Fibroblast of the aortic adventitia (primary cell): ENCODE data around the gene PIRT. TPM values are rescaled to one million over a fixed set of nuclear protein-coding genes. Genes with fewer than 3 reads are reported as not detected.

Experiments
- DNase-seq: peaks from one replicate; pipeline ENCODE4 v3.0.0-alpha.2; 2010; ENCODE audit warnings: low read depth
- H3K4me3 ChIP-seq: 2 replicates; pipeline ENCODE4 v1.5.1; 2011; ENCODE audit warnings: low read depth, mild to moderate bottlenecking, control low read depth, low read length, moderate library complexity
- total RNA-seq: library from RNA; depleted of rRNA; stranded (reverse); fragments of >200 nt; gene quantifications from 2 replicates; pipeline ENCODE4 v1.2.3, GENCODE V29; 2012; ENCODE audit warnings: low replicate concordance
- TF ChIP-seq, protein P1 (sequence below): IDR thresholded peaks from 2 replicates; pipeline ENCODE4 v1.5.1; 2011; ENCODE audit warnings: mild to moderate bottlenecking, low read length, control low read depth, inconsistent platforms; ENCODE audit not compliant: insufficient read depth

The PIRT gene
- not detected in 2 replicates for total RNA-seq

- DNase-seq: no peak
- TF ChIP-seq, protein P1, sequence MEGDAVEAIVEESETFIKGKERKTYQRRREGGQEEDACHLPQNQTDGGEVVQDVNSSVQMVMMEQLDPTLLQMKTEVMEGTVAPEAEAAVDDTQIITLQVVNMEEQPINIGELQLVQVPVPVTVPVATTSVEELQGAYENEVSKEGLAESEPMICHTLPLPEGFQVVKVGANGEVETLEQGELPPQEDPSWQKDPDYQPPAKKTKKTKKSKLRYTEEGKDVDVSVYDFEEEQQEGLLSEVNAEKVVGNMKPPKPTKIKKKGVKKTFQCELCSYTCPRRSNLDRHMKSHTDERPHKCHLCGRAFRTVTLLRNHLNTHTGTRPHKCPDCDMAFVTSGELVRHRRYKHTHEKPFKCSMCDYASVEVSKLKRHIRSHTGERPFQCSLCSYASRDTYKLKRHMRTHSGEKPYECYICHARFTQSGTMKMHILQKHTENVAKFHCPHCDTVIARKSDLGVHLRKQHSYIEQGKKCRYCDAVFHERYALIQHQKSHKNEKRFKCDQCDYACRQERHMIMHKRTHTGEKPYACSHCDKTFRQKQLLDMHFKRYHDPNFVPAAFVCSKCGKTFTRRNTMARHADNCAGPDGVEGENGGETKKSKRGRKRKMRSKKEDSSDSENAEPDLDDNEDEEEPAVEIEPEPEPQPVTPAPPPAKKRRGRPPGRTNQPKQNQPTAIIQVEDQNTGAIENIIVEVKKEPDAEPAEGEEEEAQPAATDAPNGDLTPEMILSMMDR: no peak
- no peak within 1 kb of the TSS for H3K4me3 ChIP-seq
Observed at GRCh38 chr17:10837921-10838320, at the start of gene PIRT. Gene PIRT (minus strand): TSS chr17:10838087. CDS start chr17:10825645, 12,442 bp downstream.

GRCh38 chr17:10881959-10882358 lies 44.1 kb upstream of the PIRT start:
- TF ChIP-seq, protein P1: no peak
- H3K4me3 ChIP-seq: no peak overlapping the region
- no peak for DNase-seq

DNA sequence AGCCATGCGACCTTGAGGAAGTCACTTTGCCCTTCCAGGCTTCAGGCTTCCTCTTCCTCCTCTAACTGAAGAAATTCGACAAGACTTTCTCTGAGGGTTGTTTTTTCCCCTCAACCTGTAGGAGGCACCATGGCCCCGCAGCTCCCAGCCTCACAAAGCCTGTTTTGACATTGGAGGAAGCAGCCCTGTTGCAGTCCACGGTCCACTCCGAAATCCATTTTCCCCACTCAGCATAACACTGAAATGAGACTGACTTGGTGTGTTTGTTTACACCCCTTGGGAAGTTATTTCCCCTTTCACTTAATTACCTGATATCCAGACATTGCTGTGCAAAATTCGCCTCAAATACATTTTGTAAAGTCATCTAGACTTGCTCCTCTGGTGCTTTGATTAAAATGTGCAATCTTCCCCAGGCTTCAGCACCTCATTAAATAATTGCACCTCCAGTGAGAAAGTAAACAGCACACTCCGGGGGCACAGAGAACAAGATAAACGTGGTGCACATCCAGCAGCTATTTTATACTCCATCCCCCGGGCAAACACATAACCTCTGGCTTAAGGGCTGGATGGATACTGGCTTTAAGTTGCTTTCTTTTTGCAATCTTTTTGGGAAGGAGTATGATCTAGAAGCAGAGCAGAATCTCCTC lies 41.4 kb upstream of the PIRT start:
- DNase-seq: no peak
- TF ChIP-seq, protein P1: no peak
- H3K4me3 ChIP-seq: no peak overlapping the region

- peak; percentile 27 for DNase-seq
- TF ChIP-seq, protein P1: peak; percentile 58
Observed at GRCh38 chr17:10875984-10876555, 38.2 kb upstream of the PIRT start.

DNA sequence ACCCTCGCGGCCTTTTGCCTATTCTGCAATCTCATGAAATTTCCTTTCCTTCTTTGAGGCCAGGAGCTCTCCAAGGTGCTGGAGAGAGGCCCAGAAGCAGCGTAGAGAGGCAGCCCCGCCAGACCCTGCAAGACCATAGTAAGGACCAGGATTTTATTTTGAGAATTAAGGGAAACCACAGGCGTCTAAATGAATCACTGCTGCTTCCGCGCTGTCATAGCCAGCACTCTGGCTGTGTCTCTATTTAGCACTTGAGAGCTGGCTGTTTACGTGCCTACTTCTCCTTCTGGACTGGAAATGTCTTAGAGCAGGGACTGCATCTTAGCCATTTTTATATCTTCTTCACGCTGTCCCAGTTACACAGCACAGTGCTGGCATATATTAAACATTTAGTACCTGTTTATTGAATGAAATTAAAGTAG lies 37.6 kb upstream of the PIRT start:
- TF ChIP-seq, protein P1: no peak
- no peak overlapping the region for H3K4me3 ChIP-seq
- DNase-seq: no peak

More at GRCh38 chr17:10875984-10876555, 38.2 kb upstream of the PIRT start:
- no peak overlapping the region for H3K4me3 ChIP-seq

DNA sequence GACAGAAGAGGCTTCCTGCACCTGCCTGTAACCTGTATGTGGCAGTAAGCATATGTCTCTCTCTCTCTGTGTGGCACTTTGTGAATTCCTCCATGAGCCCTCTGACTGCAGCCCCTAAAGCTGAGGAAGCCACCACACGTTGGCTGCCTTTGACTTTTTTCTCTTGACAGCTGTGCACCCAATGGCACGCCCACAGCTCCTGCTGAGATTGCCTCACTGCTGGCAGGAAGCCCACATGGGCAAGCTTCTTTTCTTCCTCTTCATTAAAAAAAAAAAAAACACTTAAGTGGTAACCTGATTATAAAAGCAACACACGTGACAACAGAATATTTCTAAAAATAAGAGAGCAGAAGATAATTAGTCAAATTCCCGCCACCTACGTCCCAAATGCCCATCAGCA lies 34.0 kb upstream of the PIRT start:
- no peak overlapping the region for H3K4me3 ChIP-seq
- TF ChIP-seq, protein P1: no peak
- no peak for DNase-seq
